HG03565 (cell line): ENCODE results near the gene ARAP3.

Experiments
- ATAC-seq: cut with Tn5 transposase; IDR thresholded peaks from one replicate; pipeline ENCODE4 v1.9.1; 2021; ENCODE audit warnings: mild to moderate bottlenecking, moderate library complexity; ENCODE audit not compliant: unreplicated experiment

The ARAP3 gene

DNA sequence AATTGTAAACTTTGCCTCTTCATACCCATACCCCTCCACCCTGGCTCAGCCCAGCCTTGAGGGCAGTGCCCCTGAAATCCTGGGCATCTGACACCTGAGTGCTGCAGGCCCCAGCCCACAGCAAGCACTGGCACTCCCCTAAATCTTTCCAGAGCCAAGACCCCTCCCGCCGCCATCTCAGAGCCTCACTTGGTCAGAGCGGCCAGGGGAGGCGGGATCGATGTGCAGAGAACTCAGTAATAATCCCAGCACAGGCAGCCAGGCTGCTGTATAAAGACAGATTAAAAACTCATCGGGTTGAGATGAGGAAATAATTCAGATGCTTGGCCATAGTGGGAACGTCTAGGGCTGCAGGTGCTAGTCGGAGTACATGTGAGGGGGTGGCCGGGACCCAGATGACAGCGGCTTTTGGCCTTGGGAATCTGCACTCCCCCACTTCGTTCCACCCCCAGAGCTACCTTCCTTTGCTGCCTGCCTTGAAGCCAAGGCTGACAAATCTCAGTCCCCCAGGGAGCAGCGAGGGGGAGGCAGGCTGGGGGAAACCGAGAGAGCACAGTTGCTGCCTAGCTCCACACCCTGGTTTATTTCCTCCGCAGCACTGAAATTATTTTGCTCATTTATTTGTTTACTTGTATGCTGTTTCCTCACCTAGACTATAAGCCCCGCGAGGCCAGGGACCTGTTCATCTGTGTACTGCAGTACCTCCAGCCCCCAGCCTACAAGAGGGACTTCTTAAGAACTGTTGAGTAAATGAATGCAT lies 19.5 kb upstream of the ARAP3 start:
- ATAC-seq = peak; percentile 42

DNA sequence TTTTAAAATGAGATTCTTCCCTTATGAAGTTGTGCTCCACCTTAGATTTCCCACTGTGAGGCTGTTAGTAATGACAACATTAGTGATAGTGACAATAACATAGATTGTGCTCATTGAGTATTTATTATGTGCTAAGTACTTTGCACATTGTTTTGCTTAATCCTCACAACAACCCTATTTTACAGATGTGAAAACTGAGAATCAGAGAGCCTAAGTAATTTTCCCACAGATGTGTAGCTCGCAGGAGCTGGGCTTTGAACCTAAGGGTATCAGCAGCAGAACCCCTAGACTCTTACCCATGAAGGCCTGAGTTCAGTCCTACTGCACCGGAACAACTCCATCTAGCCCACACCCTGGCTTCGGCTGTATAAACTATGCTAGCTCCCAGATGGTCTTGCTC lies 15.6 kb upstream of the ARAP3 start:
- ATAC-seq = no peak

DNA sequence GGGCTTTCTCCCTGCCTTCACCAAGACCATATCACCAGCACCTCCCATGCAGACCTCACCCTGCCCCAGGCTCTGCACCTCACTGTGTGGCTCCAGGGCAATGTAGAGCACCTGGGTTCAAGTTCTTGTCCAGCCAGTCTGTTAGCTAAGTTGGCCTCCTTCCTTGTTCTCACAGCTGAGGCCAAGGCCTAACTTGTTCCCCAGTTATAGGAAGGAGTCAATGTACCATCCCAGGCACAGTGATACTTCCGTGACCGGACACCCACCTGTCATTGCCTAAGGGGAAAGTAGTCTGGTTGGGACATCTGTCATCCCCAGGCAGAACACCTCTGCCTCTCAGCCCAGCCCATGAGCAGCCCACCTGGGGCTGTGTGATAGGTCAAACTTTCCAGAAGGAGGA lies 14.4 kb upstream of the ARAP3 start:
- no peak for ATAC-seq

DNA sequence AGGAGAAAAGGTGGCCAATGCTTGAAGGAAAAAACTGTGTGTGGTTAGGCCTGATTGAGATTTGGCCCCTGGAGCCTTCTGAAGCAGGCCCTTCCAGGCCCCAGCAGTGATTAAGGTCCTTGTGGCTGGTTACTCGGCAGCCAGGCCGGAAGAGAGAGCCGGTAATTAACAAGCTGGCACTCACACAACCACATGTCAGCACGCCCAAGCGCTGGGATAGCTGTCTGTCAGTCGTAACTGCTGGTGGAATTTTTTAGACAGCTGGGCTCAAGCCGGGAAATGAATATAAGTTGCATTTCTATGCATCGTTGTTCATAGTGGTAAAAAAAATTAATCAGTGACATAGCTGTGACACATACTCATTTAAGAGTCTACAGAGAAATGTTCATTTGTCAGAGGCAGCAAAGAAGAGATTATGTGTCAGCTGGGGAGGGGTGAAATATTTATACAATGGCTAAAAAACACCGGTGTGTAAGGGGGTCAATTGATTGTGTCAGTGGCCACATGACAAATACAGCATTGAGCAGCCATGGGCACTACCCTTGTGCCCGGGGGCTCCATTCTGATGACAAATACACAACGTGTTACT lies 13.7 kb upstream of the ARAP3 start:
- ATAC-seq = no peak

DNA sequence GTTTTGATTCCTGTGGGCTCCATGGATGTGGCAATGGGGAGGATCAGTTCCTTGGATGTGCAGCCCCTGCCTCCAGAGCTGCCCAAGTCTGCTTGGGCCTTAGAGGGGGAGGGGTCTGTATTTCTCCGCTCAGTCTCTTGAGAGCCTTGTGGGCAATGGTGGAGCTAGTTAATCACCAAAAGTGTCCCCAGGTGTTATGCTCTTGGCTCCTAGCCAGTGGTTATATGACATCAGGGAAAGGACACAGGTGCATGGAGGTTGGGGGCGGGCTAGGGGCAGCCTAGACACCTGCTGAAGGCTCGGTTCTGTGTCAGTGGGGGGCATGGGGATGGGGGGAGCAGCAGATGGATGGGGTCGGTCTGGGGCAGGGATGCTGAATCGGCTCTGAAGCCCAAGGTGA lies 12.4 kb upstream of the ARAP3 start:
- ATAC-seq = no peak

DNA sequence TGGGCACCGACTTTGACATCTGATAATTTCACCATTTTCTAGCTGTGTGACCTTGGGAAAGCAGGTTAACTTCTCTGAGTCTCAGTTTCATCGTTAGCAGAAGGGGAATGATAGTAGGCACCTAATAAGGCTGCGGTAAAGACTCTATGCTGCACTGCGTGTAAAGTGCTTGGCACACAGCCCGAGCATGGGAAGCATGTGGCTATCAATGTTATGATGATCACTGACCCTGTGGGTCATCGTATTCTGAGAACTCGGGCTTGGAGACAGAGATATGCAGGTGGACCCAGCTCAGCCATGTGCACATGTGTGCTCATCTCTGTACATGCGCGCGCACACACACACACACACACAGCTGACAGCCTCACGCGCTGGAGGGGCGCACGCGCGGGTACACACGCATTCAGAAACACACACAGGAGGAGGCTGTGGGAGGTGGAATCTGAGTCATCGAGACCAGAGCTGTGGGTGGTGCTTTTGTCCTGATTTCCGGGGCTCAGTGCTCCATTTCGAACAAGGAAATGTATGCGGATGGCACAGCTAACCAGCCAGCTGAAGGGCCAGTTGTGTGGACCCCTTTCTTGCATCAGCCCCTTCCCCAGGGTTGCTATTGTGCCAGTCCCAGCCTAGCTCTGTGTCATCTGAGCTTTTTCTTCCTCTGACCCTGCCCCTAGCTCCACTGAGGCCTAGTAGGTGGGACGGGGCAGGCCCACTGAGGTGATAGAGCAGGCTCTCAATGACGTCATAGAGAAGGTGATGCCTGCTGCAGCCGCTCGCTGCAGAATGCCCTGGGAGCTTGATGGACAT lies 11.1 kb upstream of the ARAP3 start:
- no peak for ATAC-seq

DNA sequence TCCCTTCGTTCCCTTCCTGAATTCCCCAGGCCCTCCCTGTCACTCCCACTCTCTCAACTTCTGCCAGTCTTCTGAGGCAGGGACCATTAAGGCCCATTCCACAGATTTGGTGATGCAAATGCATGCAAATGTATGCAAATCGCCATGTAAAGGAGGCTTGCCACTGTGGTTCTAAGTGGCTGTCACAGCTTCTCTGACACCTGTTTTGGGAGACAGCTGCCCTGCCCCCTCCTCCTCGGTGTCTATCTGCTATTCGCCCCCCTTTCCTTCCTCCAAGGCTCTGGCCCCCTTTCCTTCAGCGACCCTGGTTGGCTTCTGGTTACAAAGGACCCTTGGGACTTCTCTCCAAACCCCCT lies 10.5 kb upstream of the ARAP3 start:
- no peak for ATAC-seq

DNA sequence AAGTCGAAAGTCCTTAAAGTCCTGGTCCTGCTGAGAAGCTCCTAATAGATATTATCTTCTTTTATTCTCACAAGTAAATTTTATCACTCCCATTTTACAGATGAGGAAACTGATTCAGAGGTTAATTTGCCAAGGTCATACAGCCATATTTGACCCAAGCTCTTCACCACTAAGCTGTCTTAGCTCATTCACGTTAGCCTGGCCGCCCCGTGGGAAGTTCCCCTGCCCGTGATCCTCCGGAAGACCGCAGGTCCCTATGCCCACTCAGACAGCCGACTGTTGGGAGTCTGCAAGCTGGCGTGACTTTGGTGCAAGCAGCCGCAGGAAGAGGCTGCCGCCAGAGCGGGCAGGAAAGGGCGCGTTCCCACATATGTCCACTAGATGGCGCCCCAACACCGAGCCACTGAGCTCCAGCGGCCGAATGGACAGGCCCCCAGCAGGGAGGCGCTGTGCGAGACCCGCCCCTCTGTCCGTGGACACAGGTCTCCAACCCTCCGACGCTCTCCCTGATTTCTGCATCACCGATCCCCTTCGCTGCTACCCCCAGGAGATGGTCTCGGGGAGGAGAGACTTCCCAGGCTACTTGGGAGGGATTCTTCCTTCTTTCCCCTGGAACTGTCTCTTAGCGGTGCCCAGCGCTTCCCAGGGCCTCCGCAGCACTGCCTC lies 10.0 kb upstream of the ARAP3 start:
- peak; percentile 77 for ATAC-seq

DNA sequence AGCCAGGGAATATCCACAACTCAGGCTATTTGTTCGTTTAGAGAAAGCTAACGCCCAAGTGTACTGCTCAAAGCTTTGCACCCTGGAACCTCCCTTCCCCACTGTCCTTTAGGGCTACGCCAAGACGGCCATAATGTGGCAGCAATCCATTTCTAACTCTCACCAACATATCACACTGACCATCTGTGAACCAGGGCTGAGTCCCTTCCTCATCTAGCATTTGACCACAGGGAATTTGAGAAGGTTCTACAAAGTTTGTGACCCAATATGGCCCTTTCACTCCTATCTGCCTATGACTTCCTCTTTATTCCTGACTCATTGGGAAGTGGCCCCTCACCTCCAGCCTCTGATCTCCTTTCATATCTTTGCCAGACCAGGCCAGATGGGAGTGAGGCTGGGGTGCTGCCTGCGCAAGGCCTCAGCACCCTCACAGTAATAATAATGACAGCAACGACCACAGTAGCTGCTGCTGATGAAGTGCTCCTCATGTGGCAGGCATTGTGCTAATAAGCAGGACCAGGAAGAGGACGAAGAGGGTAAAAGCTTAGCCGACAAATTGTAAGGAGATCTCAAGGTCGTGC lies 9.3 kb upstream of the ARAP3 start:
- no peak for ATAC-seq

DNA sequence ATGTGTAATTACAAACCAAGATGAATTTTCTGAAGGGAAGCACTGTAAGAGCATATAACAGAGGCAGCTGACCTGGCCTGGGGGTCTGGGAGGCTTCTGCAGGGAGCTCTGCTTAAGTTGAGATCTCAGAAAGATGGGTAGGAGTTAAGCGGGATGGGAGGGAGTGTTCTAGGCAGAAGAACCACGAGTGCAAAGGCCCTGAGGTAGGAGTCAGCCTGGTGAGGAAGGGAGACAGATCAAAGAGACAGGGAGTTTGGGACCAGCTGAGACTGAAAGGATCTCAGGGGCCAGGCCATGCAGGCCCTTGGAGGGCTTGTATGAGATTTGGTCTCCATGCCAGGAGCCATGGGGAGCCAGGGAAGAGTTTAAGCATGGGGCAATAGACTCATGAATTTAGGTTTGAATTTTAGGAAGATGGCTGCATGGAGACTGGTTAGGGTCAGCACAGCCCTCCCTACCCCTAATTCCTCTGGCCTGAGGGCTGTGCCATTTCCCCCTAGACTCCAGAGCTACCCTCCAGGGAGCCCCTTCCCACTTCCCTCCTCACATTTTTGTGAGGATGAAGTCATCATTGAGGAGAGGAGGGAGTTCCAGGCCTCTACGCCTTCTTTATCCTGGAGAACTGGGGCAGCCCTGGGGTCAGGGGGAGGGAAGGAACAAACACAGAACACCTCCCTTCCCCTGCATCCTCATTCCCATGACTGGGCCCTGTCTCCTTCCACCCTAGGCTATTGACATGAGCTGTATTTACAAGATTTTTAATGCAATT lies 4.8 kb upstream of the ARAP3 start:
- ATAC-seq = no peak

DNA sequence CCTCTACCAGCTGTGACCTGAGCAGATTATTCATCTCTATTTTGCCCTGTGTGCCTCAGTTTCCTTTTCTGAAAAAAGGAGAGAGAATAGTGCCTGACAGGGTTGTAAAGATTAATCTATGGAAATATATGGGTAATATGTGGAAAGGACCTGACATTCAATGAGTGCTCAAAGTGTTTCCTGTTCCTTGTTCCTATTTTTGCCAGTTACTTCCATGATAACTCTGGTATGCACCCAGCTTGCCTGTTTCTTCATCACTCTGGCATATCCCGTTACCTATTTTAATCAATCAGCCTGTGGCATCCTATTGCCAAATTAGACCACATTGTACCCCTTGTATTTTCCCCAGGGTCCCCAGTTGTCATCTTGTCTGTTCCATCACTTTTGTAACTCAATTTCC lies 3.6 kb upstream of the ARAP3 start:
- ATAC-seq = no peak

DNA sequence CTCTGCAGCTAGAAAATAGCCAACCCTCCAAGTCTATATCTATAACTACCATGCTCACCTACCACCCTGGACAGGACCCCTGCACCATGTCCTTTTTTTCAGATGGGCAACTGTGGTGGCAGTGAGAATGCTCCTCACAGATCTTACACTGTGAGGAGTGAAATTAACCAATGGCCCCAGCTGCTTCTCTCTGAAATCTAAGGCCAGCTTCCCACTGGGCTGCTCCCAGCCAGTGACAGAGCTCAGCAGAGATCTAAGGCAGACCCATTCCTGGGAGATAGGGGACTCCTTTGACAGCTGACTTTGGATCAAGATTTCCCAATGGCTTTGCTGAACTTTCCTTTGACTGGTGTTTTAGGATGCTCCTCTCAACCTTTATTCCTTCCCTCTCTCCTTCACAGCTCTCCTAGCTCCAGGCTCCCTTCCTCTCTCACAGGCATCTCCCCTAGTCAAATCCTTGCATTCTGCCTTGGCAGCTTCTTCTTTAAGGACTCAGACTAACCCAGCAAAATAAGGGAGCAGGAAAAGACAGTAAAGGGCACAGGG lies 1.6 kb upstream of the ARAP3 start:
- ATAC-seq = no peak

DNA sequence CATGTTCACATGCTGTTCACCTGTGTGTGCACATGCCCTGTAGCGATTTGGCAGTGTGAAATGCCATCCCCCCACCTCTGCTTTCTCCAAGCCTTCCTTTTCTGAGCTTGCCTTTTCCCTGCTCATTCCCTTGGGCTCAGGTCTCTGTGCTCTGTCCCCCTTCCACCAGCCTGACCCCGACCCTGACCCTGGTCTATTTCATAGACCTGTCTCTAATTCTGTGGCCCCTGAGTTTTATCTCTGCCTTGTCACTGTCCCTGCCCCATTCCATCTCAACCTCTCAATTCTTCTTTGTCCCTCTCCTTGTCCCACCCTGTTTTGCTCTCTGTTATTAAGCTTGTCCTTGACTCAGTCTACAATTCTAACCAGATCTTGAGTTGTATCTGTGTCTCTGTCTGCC lies 735 bp downstream of the ARAP3 start:
- no peak for ATAC-seq

DNA sequence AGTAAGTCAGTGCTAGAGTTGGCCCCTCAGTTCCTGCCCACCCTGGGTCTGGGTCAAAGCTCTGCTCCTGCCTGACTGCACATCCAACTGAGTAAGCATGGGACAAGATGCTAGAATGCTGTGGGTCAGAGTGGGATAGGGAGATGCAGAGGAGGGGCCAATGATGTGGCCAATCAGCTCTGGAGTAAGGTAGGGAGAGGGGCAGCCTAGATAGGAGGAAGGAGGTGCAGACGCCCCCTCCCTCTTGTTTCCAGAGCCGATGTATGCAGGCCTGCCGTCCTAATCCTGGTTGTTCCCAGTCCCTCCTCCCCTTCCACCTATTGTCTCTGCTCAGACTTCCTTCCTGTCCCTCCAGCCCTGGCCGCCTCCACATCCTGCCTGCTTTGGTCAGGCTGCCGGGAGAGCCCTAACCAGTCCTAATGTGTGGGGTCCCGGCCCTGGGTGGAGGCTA lies 1.3 kb downstream of the ARAP3 start:
- ATAC-seq = no peak

DNA sequence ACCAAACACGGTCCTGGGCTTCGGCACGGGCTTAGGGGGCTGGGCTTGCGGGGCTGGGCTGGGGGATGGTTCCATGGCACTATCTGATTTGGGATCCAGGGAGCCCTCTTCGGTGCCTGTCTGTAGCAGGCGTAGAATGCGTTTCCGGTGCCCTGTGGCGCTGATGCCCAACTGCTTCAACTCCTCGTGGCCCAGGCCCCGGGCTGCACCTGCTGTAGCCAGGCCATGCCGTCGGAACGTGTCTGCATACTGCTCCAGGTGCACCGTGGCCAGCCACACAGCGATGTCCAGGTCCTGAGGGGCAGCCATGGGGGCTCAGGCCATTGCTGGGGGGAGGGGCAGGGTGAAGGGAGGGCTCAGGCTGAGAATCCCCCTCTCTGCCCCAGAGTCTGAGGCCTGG lies 1.9 kb downstream of the ARAP3 start:
- ATAC-seq = no peak

DNA sequence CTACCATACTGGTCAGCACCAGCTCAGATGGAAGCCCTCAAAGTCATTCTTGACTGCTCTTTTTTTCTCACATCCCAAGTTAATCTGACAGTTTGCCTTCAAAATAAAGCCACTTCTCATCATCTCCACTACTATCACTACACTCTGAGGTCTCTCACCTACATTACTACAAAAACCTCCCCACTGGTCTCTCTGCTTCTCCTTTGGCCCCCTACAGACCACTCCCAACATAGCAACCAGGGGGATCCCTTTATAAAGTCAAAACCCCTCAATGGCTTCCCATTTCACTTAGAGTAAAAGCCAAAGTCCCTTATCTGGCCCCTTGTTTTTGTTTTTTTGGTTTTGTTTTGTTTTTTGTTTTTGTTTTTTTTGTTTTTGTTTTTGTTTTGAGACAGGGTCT lies 4.6 kb downstream of the ARAP3 start:
- no peak for ATAC-seq

DNA sequence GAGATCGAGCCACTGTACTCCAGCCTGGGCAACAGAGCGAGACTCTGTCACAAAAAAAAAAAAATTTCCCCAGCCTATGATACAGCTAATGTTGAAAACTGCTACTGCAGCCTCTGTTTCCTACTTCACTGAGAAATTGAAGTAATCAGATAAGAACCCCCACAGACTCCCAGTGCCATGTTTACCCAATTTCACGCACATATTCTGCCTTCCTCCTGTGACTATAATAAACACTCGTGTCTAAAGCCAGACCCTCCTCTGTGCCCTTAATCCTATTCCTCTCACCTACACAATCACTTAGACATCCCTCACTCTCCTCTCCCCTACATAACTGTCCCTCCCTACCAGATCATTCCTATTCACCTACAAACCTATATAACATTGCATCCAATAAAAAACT lies 6.4 kb downstream of the ARAP3 start:
- ATAC-seq = no peak

DNA sequence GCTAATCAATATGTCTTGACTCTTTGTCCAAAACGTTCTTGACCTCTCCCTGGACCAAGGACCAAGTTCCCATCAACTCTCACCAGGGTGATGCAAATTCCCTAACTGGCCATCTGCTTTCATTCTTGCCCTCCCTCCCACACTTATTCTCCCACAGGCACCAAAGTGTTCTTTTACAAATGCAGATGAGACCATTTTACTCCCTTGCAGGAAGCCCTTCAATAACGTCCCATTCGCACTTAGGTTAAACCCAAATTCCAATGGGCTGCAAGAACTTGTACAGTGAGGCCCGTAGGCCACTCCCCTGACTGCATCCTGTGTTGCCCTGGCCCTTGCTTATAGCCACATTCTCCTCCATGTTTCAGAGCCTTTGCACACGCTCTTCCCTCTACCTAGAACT lies 7.3 kb downstream of the ARAP3 start:
- ATAC-seq = no peak

DNA sequence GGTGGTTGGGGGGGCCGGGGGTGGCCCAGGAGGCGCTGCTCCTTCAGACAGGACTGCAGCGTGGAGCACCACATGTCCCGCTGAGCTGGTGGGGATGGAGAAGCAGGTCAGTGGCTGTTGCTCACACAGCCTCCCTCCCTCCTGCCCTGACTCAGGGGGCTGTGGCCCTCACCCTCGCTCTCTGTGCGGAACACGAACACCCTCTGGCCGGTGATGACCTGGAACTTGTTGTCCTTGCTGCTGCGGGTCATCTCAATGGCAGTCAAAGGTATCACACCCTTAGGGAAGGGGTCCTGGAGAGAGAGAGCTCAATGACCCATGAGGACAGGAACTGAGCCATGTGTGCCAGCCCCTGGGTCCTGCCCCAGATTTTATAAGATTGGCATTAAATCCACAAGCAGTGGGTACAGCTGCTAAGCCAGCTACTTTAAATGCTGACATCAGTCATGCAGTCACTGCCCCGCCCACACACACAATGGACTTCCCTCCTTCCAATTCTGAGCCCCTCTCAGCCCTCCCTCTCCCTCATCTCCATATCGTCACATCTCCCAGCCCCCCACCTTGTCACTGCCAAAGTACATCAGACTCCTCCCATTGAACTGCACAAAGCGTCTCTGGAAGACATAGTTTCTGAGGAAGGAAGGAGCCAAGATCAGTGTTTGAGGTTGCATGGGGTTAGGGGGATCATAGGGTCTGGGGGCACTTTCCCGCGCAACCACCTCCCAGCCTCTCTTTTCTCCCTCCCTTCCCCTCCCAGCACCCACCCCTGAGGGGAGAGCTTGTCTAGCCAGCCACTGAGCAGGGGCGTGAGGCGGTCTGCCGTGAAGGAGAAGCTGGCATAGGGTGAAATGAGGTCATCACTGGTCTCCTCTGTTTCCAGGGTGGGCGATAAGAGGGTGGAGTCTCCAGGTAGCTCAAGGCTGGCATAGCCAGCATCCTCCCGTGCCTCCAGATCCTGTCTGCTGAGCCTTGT lies 8.9 kb downstream of the ARAP3 start:
- no peak for ATAC-seq
